HG02852 (cell line): ENCODE data around the gene CDKAL1.

Experiments
- ATAC-seq: cut with Tn5 transposase; IDR thresholded peaks from one replicate; pipeline ENCODE4 v1.9.1; 2021; ENCODE audit warnings: mild to moderate bottlenecking, moderate library complexity; ENCODE audit not compliant: unreplicated experiment

CDKAL1 gene

DNA sequence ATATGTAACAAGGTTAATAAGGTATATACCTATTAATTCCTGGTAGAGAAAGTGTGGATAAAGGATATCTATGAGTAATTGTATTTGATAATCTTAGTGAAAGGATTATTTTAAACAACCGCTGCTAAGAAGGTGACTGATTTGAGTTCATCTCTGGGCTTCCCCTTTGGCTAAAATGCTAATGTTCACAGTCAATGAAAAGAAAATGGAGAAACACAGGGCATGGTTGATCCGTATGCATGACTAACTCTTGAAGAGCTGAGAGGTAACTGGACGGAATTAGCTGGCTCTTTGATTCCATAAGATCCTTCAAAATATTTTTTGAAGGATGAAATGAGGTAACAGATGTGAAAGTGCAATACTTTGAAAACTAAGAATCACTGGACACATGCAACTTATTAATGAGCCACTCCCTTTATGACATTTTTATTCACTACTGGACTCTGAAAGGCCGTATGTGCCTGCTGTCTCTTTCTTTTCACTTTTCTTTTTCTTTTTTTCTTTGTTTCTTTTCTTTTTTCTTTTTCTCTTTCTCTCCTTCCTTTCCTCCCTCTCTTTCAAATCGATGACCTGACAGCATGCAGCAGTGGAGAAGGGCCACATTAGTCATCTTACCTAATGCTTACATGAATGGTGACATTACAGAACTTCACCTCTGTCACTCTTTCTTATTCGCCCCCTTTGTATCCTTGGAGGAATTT lies 464.6 kb downstream of the CDKAL1 start:
- ATAC-seq, result no peak

DNA sequence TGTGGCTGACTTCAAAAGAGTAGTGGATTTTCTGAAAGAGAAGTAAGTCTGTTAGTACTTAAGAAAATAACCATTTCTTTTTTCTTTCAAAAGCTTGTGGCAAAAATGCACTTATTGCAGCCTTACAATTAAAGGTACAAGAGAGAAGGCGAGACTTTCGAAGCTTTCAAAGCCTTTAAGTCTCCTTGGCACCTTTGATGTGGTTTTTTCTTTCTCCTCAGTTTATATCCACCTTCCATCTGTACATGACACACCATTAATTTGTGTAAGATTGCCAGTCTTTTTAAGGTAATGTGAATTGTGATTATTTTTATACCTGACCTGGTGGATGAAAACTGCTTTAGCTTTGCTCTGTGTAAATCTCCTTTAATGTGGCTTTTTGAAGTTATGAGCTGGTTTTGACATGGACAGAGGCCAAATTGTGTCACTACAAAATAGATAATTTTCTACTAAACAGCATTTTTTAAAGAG lies 466.1 kb downstream of the CDKAL1 start:
- ATAC-seq, result no peak

DNA sequence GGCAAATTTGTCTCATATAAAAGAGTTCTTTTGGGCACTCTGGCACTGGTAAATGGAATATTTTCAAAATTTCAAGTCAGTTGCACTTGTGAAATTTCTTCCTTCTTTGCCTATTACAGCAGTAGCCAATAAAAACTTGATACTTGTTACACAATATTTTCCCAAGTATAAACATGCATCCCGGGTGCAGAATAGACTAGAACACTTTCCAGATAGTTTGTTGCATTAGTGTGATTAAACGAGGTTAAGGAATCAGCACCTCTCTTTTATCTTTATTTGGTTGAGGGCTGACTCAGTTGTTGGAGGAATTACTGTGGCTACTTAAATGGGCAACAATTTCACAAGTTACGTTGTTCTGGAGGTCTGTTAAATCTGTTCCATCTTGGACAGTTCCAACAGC lies 467.5 kb downstream of the CDKAL1 start:
- no peak for ATAC-seq

DNA sequence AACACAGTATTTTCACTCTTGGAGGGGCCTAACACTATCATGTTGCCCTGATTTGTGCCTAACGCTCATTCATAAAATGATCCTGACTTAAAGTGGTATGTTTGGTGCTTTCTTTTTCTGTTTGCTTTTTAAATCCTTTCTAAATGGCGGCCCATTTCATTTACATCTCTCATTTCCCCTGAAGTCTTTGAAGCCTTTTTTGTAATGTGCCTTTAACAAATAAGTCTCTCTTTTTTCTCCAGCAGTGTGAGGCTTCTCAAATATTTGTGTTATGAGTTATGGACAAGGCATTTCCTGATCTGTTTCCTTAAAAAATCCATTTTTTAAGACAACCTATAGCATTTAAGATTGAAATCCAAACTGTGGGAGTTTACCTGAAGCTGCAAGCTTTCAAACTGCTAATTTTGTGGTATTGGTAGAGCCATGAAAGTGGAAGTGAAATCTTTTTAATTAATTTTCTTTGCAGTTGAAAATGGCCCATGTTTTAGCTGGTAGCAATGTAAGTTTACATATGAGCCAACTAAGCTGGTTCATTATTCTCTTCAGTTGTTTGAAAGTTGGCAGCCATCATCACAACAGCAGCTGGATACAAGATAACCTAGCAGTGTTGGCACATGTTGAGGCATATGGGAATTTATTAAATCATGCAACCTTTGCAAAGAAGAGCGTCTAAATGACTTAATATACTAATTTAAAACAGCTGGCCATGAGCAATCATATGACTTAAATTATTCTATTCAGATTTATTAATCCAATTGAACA lies 469.7 kb downstream of the CDKAL1 start:
- ATAC-seq, result peak; percentile 85

DNA sequence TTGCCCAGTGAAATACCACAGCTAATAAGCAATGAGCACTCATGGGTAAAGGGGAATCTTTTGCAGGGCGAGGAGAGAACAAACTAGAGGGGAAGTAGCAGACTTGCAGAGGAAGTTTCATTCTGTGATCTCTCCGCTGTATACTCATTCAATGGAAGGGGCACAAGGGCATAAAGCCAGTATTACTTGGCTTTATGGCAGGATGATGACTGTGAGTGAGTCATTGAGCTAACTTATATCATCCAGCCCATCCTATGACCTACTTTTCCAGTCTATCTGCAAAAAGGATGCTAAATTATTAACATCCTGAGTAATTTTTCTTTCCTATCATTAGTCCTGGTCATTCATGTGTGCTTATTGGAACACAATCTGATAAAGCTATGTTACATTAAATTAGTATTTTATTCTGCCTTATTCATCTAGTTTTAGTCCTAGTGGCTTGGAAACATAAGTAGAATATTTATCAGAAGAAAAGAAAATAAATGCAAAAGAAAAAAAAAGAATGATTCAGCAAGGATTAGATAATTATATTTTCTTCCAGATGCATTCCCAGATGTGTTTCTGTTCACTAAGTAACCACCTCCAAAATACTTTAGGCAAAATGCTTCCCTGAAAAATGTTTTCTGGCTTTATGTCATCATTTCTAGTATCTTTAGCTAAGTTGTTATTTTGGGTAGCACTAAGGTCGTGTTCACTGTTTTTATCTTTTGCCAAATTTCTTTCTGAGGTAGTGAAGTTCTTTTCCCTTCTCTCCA lies 471.7 kb downstream of the CDKAL1 start:
- no peak for ATAC-seq

DNA sequence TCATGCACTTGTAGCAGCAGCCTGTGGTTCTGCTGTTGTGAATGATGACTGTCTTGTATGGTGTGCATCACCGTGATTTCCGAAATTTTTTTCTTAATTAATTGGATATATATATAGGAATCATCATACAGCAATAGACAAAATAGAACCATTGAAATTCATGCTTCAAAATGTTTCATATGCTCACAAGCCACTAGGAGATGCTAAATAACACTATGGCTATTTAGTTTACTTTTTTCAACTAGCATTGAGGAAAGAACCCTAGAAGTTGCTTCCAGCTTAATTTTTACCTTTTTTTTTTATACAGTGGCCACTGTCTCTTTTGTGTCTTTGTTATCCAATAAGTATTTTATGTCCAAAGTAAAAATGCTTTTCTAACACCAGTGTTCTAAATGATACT lies 485.4 kb downstream of the CDKAL1 start:
- ATAC-seq, result no peak

DNA sequence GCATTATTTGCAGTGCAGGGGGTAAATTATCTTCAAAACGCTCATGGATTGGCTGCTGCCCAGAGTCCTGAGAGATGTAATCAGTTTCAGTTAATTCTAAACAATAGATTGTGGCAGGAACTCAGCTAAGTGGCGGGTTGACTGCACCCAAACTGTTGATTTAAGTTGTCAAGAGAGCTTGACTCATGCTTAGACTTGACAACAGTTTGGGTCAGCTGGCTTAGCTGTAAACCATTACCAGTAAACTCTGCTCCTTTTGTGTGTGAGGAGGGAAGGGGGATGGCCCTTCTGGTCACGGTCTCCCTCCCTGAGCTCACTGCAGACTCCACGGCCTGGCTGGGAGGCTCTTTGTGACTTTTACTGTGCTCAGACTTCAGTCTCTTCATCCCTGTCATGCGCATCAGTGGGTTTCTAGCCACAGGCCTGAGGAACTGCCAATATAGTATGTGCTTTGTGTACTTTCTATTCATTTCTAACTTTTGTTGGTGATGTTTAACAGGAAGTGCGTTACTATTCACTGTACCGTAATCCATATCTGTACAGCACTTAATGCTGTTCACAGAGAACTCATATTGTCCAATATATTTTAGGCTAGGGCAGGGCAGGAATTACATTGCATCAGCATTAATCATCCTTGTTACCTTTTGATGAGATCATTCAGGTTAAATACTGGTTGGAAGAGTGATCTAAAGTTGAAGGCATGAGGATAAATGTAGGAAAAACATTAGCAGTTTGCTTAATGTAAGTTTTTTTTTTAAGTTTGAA lies 488.3 kb downstream of the CDKAL1 start:
- ATAC-seq, result peak; percentile 98

DNA sequence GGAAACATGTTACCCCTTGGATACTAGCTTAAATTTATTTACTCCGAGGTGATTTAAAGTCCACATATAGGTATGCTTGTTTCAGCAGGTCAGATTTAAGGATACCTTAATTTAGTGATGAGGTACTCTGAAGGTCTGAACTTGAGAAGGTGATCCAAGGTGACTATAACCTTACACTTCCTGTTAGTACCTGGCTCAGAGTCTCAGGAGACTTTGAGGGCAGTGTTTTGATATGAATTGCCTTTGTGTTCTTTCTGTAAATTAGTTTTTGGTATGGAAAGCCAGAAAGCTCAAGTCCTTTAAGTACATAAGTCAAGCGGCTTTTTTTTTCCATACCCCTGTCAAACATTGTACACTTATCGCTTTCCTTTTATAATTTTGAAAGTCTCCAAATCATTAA lies 489.0 kb downstream of the CDKAL1 start:
- ATAC-seq, result no peak

DNA sequence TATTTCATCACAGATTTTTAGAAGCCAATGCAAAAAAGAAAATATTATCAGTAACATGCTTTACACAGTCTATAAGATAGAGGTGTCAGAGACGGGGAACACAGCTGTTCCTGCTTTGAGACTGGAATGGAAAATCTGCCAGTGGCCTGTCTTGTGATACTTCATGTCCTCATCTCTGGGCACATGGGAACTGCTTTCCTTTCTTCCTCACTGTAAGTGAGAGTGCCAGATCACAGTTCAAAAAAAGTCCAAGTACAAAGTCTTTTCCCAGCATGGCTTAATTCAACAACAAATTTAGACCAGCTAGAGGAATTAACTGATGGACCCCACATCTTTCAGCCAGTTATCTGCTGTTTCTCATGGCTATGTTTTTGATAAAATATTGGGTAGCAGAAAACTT lies 490.4 kb downstream of the CDKAL1 start:
- ATAC-seq, result no peak

DNA sequence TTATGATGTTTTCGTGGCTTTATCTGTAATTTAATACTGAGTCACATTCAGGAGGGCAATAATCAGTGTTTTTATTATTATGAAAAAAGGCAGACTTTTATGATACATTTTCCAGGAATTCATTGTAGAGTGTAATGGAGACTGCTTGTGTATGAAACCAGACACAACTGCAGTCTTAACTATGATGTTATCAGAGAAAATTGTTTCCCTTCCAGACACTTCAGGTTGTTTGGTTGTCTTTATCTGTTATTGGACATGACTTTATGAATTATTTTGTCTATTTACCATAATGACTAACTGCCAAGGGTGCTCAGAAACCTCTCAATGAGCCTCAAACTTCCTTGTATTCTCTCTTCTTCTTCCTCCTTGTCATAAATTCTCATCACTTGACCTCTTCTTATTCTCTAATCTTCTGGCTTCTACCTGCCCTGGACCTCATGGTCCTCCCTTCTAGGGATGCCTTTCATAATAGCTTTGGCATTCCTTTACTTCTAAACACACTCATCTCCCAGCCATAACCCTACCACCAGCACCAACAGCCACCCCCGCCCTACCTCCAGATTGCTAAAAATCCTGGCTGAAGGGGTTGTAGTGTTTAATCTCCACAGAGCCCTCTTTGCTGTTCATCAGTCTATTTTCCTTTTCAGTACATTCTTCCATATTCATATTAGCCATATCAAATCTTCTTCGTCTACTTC lies 492.5 kb downstream of the CDKAL1 start:
- no peak for ATAC-seq

DNA sequence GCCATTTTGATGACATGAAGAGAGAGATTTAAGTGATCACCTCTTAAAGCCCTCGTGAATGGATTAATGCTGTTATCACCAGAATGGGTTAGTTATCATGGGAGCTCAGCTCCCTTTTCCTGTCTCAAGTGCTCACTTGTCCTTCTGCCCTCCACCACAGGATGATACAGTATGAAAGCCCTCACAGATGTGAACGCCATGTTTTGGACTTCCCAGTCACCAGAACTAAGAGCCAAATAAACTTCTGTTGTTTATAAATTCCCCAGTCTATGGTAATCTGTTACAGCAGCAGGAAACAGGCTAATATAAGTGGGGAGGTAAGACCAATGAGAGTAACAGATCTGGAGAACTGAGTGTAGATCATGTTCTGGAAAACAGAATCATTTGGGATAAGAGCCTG lies 493.2 kb downstream of the CDKAL1 start:
- no peak for ATAC-seq

DNA sequence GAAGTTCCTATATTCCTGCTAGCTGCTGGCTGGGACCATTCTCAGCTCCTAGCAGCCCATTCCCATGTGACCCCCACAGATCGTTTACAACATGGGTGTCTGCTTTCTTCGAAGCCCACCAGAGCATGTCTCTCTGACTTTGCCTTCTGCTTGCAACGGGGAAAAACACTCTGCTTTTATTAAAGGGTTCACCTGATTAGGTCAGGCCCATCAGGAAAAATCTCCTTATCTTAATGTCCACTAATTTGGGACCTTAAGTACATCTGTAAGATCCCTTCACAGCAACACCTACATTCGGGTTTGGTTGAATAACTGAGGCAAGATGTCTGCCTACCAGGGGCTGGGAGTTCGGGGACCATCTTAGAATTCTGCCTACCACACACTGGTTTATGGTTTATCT lies 496.9 kb downstream of the CDKAL1 start:
- ATAC-seq, result no peak

DNA sequence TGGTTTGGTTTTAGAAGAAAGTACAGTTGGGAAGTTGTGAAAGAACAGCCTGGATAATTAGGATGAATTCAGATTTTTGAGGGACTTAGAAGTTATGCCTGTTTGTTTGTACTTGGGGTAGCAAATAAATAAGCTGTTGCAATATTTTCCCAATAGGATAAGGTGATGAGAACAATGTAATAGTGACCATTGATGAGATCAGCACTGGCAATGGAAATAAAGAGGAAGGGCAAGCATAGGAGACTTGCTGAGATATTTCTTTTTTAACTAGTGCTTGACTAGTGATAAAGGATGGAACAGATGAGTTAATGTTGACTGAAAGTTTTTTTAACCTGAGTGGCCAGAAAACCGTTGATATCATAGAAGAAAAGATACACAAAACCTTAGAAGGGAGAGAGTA lies 498.8 kb downstream of the CDKAL1 start:
- no peak for ATAC-seq

DNA sequence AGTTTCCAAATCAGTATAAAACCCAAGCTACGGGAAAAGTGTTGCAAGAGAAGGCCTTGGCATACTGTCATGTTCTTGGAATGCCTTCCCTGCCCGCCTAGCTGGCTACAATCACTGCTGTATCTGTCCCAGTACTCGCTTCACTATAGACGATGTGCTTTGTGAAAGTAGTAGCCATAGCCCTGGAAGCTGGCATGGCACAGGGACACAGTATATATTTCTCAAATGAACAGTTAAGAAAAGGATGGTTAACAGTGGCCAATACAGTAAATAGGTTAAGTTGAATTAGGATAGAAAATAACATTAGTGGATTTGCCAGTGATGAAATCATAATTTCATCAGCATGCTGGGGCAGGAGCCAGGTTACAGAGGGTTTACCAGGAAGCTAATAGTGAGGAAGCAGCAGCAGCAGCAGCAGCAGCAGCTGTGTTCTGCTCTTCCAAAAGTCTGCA lies 499.3 kb downstream of the CDKAL1 start:
- ATAC-seq, result no peak

DNA sequence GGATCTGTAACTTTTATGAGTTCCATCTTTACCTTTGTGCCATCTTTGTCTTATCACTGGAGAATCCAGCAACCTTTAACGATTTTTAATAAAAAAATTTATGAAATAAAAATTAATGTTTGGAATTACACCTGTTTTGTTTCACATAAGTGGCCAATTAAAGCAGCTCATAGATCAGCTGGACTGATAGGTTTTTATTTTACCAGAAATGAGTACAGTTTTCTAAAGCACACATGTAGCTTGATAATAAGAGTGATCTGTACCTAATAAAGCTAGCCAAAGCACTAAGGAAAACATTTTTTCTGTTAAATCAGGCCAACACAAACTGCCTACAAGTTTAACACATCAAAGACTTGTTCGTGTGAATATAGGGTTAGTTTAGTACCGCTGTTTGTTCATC lies 500.1 kb downstream of the CDKAL1 start:
- no peak for ATAC-seq

DNA sequence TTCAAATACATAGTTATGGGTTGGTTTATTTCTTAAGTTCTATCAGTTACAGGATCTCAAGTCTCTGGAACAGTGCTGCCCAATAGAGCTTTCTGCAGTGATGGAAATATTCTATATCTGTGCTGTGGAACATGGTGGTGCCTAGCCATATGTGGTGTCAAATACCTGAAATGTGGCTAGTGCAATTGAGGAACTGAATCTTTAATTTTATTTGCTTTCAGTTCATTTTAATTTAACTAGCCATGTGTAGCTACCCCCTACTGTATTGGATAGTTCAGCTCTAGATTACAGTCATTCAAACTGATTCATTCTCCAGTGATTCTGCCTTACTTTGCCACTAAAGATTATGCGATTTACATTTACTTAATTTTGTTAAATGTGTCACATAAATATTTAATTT lies 503.2 kb downstream of the CDKAL1 start:
- ATAC-seq, result peak; percentile 72

DNA sequence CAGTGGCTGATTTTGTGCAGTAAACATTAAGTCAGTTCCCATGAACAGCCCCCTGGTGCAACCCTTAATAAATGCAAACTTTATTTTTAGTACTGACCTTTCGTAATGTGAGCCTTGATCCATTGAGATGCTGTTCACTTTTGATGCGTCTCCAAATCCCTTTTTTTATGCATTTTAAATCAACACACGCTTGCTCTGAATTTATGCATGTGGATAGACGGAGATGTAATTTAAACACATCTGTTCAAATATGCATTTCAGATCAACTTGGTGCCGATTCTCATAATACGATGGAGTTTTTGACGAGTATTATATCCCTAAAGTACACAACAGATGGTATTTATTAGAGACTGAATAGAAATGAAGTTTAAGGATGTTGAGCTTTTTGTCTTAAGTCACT lies 505.7 kb downstream of the CDKAL1 start:
- ATAC-seq, result no peak

DNA sequence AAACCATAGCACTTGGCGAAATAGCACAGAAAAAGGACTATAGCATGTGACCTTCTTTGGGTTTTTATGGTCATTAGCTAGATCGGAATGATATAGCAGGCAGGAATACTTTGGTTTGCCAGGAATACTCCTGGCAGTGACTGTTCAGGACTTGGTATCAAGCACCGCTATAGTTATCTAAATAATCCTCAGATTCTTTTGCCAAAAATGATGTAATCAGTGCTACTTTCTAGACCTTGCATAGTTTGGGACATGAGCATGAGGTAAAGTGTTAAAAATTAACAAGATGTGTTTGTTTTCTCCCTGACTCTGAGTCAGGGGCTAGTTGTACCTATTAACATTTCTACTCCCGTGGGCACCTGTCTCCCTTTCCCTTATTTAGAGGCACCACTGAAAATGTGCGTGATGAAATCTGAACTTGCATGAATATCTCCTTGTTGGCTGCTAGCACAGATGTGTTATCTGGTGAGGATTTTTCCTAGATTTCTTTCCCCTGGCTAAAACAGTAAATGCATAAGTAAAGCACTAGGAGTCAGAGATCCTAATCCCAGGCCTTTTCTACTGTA lies 511.0 kb downstream of the CDKAL1 start:
- ATAC-seq, result no peak

DNA sequence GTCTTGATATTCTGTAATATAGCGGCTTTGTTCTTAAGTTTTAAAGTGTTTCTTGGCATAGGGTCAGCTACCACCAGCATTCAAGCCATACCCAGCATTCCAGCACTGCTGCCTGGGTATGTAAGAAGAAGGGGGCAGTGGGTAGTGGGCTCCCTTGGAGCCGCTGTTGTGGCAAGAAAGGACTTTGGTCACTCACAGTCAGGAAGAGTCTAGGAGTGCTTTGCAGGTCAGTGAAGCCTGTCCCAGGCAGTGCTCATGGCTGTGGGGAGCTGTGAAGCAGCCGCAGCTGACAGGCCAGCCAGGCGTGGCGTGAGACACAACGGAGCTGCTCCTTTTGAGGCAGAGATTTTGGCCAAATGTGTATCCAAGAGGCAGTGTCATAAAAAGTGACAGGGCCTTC lies 512.0 kb downstream of the CDKAL1 start:
- ATAC-seq, result no peak

DNA sequence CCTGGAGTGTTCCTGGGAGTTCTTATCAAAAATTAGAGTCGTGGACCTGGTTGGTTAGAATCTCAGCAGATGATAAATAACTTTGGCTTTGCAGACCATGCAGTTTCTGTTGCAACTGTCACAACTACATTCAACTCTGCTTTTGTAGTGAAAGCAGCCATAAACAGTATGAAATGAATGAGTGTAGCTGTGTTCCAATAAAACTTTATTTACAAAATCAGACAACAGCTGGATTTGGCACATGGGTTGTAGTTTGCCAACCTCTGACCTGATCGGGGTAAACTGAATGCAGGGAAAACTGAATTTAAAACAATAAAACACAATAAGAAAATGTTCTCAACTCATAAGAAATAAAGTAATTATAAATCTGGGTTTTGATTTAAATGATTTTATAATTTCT lies 513.8 kb downstream of the CDKAL1 start:
- ATAC-seq, result no peak
